Neuronal stem cell (in vitro differentiated cells): ENCODE measurements around the gene MYCL.

ENCODE experiments used
- DNase-seq: peaks from one replicate; pipeline ENCODE4 v3.0.0-alpha.2; 2013; ENCODE audit warnings: low spot score
- H2AFZ ChIP-seq: one replicate; pipeline ENCODE4 v1.6.1; 2013; ENCODE audit warnings: mild to moderate bottlenecking, low read length, inconsistent platforms
- H2AK5ac ChIP-seq: 2 replicates; pipeline ENCODE4 v1.6.1; 2013; ENCODE audit warnings: low read depth, mild to moderate bottlenecking, inconsistent platforms, low read length, moderate library complexity, mixed read lengths
- H2BK120ac ChIP-seq: 2 replicates; pipeline ENCODE4 v1.6.1; 2013; ENCODE audit warnings: low read depth, mild to moderate bottlenecking, inconsistent platforms, low read length, moderate library complexity, mixed read lengths
- H2BK12ac ChIP-seq: one replicate; pipeline ENCODE4 v1.6.1; 2013; ENCODE audit warnings: low read length, inconsistent platforms
- H2BK15ac ChIP-seq: 2 replicates; pipeline ENCODE4 v1.6.1; 2013; ENCODE audit warnings: mild to moderate bottlenecking, low read length, inconsistent platforms, mixed read lengths
- H2BK5ac ChIP-seq: one replicate; pipeline ENCODE4 v1.6.1; 2013; ENCODE audit warnings: inconsistent platforms, mild to moderate bottlenecking, low read length, moderate library complexity
- H3K14ac ChIP-seq: one replicate; pipeline ENCODE4 v1.6.1; 2013; ENCODE audit warnings: low read length, inconsistent platforms
- H3K18ac ChIP-seq: 2 replicates; pipeline ENCODE4 v1.6.1; 2013; ENCODE audit warnings: low read length, inconsistent platforms
- H3K23ac ChIP-seq: 2 replicates; pipeline ENCODE4 v1.6.1; 2013; ENCODE audit warnings: low read depth, mild to moderate bottlenecking, mixed read lengths, low read length, inconsistent platforms; ENCODE audit not compliant: poor library complexity
- H3K27ac ChIP-seq: replicated peaks from 3 replicates; pipeline ENCODE4 v1.5.1; 2013; ENCODE audit warnings: low read length, inconsistent platforms
- H3K27me3 ChIP-seq, 3 experiments: 2 replicates each; pipeline ENCODE4 v1.6.1; 2013; ENCODE audit warnings: low read length in 3 of 3, mild to moderate bottlenecking in 2 of 3, inconsistent platforms in 1 of 3, low read depth in 1 of 3, mixed read lengths in 1 of 3, moderate library complexity in 1 of 3; ENCODE audit not compliant: control insufficient read depth in 3 of 3, insufficient read depth in 3 of 3
- H3K36me3 ChIP-seq, 2 donors: replicated peaks in 1 of 2; 2 replicates each; pipeline ENCODE4 v1.6.1; 2013; ENCODE audit warnings: low read length in 2 of 2; ENCODE audit not compliant: control insufficient read depth in 2 of 2, insufficient read depth in 2 of 2
- H3K4ac ChIP-seq: 2 replicates; pipeline ENCODE4 v1.6.1; 2013; ENCODE audit warnings: inconsistent platforms, mild to moderate bottlenecking, low read length, moderate library complexity
- H3K4me1 ChIP-seq, 2 donors: 1 replicate in 1 of 2; 2 replicates in 1 of 2; pipeline ENCODE4 v1.6.1; 2013; ENCODE audit warnings: low read length in 2 of 2, low read depth in 1 of 2; ENCODE audit not compliant: control insufficient read depth in 2 of 2, insufficient read depth in 1 of 2
- H3K4me2 ChIP-seq: one replicate; pipeline ENCODE4 v1.6.1; 2013; ENCODE audit warnings: mild to moderate bottlenecking, low read length, inconsistent platforms; ENCODE audit not compliant: insufficient read depth, poor library complexity, severe bottlenecking
- H3K4me3 ChIP-seq, 2 donors: 2 replicates each; pipeline ENCODE4 v1.5.1; 2013; ENCODE audit warnings: low read length in 2 of 2, mild to moderate bottlenecking in 2 of 2, inconsistent platforms in 1 of 2, moderate library complexity in 1 of 2
- H3K79me1 ChIP-seq: one replicate; pipeline ENCODE4 v1.6.1; 2013; ENCODE audit warnings: low read depth, mild to moderate bottlenecking, inconsistent platforms, low read length, moderate library complexity
- H3K9ac ChIP-seq: one replicate; pipeline ENCODE4 v1.6.1; 2013; ENCODE audit warnings: mild to moderate bottlenecking, low read depth, low read length, inconsistent platforms; ENCODE audit not compliant: poor library complexity
- H3K9me3 ChIP-seq, 2 donors: replicated peaks in 1 of 2; 2 replicates each; pipeline versions ENCODE3 to v1.6.1; 2013; ENCODE audit warnings: low read length in 2 of 2, mild to moderate bottlenecking in 2 of 2, inconsistent platforms in 1 of 2, low read depth in 1 of 2, mixed read lengths in 1 of 2, moderate library complexity in 1 of 2; ENCODE audit not compliant: control insufficient read depth in 2 of 2, insufficient read depth in 1 of 2
- H4K8ac ChIP-seq: one replicate; pipeline ENCODE4 v1.6.1; 2013; ENCODE audit warnings: low read depth, mild to moderate bottlenecking, inconsistent platforms, low read length, moderate library complexity
- H4K91ac ChIP-seq: one replicate; pipeline ENCODE4 v1.6.1; 2013; ENCODE audit warnings: low read length, low read depth, mild to moderate bottlenecking, inconsistent platforms; ENCODE audit not compliant: poor library complexity
- WGBS, 2 donors: extraction: QIAGEN DNeasy Blood & Tissue Kit; methylation state at CpG; one replicate each; pipeline ENCODE4 v1.1.7; 2013; ENCODE audit warnings: missing lambda C conversion rate in 2 of 2, mixed read lengths in 1 of 2; ENCODE audit not compliant: insufficient read length in 2 of 2, insufficient replicate concordance in 1 of 2; ENCODE audit errors: extremely low coverage in 2 of 2; 5-methylcytosine and 5-hydroxymethylcytosine counted together

MYCL gene

DNA sequence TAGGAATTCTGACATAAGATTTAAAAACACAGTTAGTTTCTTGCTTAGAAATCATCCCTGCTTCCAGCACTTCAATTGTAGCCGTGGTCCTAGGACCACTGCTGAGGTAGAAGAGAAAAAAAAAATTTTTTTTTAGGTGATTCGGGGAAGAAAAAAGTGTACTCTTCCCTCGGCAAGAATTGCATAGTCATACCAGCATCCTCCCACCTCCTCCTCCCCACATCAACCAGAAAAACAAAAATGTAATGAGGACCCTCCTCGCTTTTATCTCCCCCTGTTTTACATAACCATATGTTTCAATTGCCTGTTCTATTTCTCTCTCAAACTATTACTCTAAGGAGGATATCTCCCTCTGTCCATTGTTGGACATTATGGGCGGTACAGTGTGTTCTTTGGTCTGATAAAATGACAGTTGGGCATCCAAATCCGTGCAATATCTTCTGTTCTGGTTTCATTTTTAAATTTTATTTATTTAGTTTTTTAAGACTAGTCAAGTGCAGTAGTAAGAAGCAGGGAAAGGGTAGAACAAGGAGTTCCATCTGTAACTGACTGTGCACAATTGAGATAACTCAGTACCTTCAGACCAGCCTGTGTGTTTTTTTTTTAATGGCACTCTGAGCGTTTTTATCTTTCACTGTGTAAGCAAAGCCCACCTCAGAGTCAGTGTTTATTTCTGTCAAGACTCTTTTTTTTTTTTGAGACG lies 42.8 kb upstream of the MYCL start:
- no peak overlapping the region for H3K9ac ChIP-seq
- H4K8ac ChIP-seq, result no peak overlapping the region
- H2AFZ ChIP-seq, result no peak overlapping the region
- H3K4me1 ChIP-seq, result no peaks in the 10 kb centered on the region
- no peaks in the 10 kb centered on the region for H3K79me1 ChIP-seq
- H3K4ac ChIP-seq, result no peak overlapping the region
- H3K27me3 ChIP-seq, result peaks cover 0 to 19% (median 0%) of the 10 kb centered on the region in 3 experiments
- no peak overlapping the region for H2BK120ac ChIP-seq
- no peak overlapping the region for H2AK5ac ChIP-seq
- H2BK5ac ChIP-seq, result no peak overlapping the region
- no peak overlapping the region for H3K23ac ChIP-seq
- no peaks in the 10 kb centered on the region for H3K36me3 ChIP-seq
- no peak overlapping the region for H3K14ac ChIP-seq
- H3K9me3 ChIP-seq, result no peaks in the 10 kb centered on the region
- no peak for DNase-seq
- H3K4me3 ChIP-seq, result no peak overlapping the region
- H3K18ac ChIP-seq, result no peak overlapping the region
- H3K4me2 ChIP-seq, result no peak overlapping the region
- H4K91ac ChIP-seq, result no peak overlapping the region
- no peak overlapping the region for H2BK12ac ChIP-seq
- H2BK15ac ChIP-seq, result no peak overlapping the region
- H3K27ac ChIP-seq, result no peak overlapping the region
- WGBS, 2 donors, result no CpG with 5 or more reads among the region's 8 CpGs

GRCh38 chr1:39943471-39944290 lies 42.0 kb upstream of the MYCL start:
- Histone ChIP-seq H3K27me3 (peaks cover 0 to 19% (median 0%) of the 10 kb centered on the region in 3 experiments), H3K9ac (no peak overlapping the region), H3K14ac (no peak overlapping the region), H2BK15ac (no peak overlapping the region), H4K91ac (no peak overlapping the region), H3K18ac (no peak overlapping the region), H3K4me2 (no peak overlapping the region), H2BK120ac (no peak overlapping the region), H3K36me3 (no peaks in the 10 kb centered on the region), H3K4me3 (no peak overlapping the region), H2AFZ (no peak overlapping the region), H3K27ac (no peak overlapping the region), H3K79me1 (no peaks in the 10 kb centered on the region), H2BK12ac (no peak overlapping the region), H3K4me1 (no peaks in the 10 kb centered on the region), H2AK5ac (no peak overlapping the region), H3K23ac (no peak overlapping the region), H2BK5ac (no peak overlapping the region), H4K8ac (no peak overlapping the region), H3K4ac (no peak overlapping the region), H3K9me3 (no peaks in the 10 kb centered on the region)
- WGBS, 2 donors, result no CpG with 5 or more reads among the region's 14 CpGs
- no peak for DNase-seq

- H4K91ac ChIP-seq, result peak overlapping the region; percentile 27
- peak overlapping the region; percentile 2 for H3K23ac ChIP-seq
- WGBS, 2 donors, result no CpG with 5 or more reads among the region's 9 CpGs
- peaks cover 0 to 19% (median 0%) of the 10 kb centered on the region in 3 experiments for H3K27me3 ChIP-seq
- H3K9ac ChIP-seq, result no peak overlapping the region
- H3K18ac ChIP-seq, result no peak overlapping the region
- H2AK5ac ChIP-seq, result no peak overlapping the region
- H3K79me1 ChIP-seq, result no peaks in the 10 kb centered on the region
- H2BK12ac ChIP-seq, result no peak overlapping the region
- no peak overlapping the region for H3K27ac ChIP-seq
- no peaks in the 10 kb centered on the region for H3K9me3 ChIP-seq
- no peaks in the 10 kb centered on the region for H3K4me1 ChIP-seq
- no peak overlapping the region for H3K4ac ChIP-seq
- H3K4me3 ChIP-seq, result no peak overlapping the region
- H2AFZ ChIP-seq, result no peak overlapping the region
- H3K4me2 ChIP-seq, result no peak overlapping the region
- no peak overlapping the region for H2BK120ac ChIP-seq
- DNase-seq, result no peak
- no peaks in the 10 kb centered on the region for H3K36me3 ChIP-seq
- no peak overlapping the region for H4K8ac ChIP-seq
- no peak overlapping the region for H2BK5ac ChIP-seq
- H2BK15ac ChIP-seq, result peak overlapping the region; percentile 77
- no peak overlapping the region for H3K14ac ChIP-seq
Measured at GRCh38 chr1:39940980-39941871, 39.5 kb upstream of the MYCL start.
